Mucosa of rectum (tissue), 2 donors: ENCODE results near the gene PLCB3.
A peak's percentile ranks its signal among the peaks of the same experiment; 100 is the strongest.
"Not testable (repeated sequence)": the region's sequence is repeated elsewhere in the genome, so short reads cannot be mapped to it uniquely, and the experiment has no call there.

ENCODE experiments used
- H3K27ac ChIP-seq, 2 donors: one replicate each; pipeline ENCODE4 v1.7.0; 2013; ENCODE audit warnings: inconsistent platforms in 2 of 2, low read depth in 2 of 2, low read length in 2 of 2
- H3K27me3 ChIP-seq, 2 donors: one replicate each; pipeline ENCODE4 v1.7.0; 2013; ENCODE audit warnings: low read length in 2 of 2; ENCODE audit not compliant: control insufficient read depth in 2 of 2, insufficient read depth in 2 of 2
- H3K36me3 ChIP-seq, 2 donors: one replicate each; pipeline ENCODE4 v1.7.0; 2013; ENCODE audit warnings: low read length in 2 of 2; ENCODE audit not compliant: control insufficient read depth in 2 of 2, insufficient read depth in 2 of 2
- H3K4me1 ChIP-seq, 2 donors: one replicate each; pipeline ENCODE4 v1.7.0; 2013; ENCODE audit warnings: low read length in 2 of 2, mild to moderate bottlenecking in 1 of 2; ENCODE audit not compliant: control insufficient read depth in 2 of 2, insufficient read depth in 2 of 2
- H3K4me3 ChIP-seq, 2 donors: one replicate each; pipeline ENCODE4 v1.7.0; 2013; ENCODE audit warnings: low read length in 2 of 2
- H3K9ac ChIP-seq, 2 donors: one replicate each; pipeline ENCODE4 v1.7.0; 2013; ENCODE audit warnings: low read length in 2 of 2, low read depth in 1 of 2, mild to moderate bottlenecking in 1 of 2
- H3K9me3 ChIP-seq, 2 donors: one replicate each; pipeline ENCODE4 v1.7.0; 2013; ENCODE audit warnings: low read length in 2 of 2; ENCODE audit not compliant: control insufficient read depth in 2 of 2
- donor health status: healthy.
- donor health status: Normal muscosa, but diverticular disease.

Gene PLCB3

DNA sequence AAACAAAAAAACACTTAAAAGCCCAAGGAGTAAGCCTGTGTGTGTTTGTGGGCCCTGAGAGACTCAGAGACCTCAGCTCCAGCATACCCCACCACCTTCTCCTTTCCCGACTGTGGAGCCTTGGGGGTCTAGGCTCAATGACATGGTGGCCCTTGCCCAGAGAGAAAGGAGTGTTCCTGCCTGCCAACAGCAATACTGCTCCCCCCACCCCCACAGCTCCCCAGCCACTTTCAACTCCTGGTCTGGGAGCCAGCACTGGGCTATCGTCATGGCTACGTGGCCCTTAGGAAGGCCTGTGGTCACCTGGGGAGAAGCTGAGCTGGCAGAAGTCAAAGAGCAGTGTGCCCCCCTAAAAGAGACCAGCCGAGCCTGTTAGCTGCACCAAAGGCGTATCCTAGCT is 7.2 kb upstream of the PLCB3 start:
- no peak overlapping the region for H3K27ac ChIP-seq
- peaks cover 44 to 50% of the 10 kb centered on the region in 2 donors for H3K4me1 ChIP-seq
- H3K27me3 ChIP-seq, result no peaks in the 10 kb centered on the region
- H3K9me3 ChIP-seq, result no peaks in the 10 kb centered on the region
- no peak overlapping the region for H3K9ac ChIP-seq
- H3K36me3 ChIP-seq, result peaks cover 7 to 8% of the 10 kb centered on the region in 2 donors
- H3K4me3 ChIP-seq, result no peak overlapping the region

GRCh38 chr11:64244966-64245365 is 6.4 kb upstream of the PLCB3 start:
- Histone ChIP-seq H3K9me3 (no peaks in the 10 kb centered on the region), H3K27me3 (no peaks in the 10 kb centered on the region), H3K4me1 (peaks cover 37 to 43% of the 10 kb centered on the region in 2 donors), H3K36me3 (peaks cover 7 to 8% of the 10 kb centered on the region in 2 donors), H3K9ac (peak overlapping the region; percentile 84), H3K4me3 (peak overlapping the region; percentile 91), H3K27ac (peak overlapping the region; percentile 93)

DNA sequence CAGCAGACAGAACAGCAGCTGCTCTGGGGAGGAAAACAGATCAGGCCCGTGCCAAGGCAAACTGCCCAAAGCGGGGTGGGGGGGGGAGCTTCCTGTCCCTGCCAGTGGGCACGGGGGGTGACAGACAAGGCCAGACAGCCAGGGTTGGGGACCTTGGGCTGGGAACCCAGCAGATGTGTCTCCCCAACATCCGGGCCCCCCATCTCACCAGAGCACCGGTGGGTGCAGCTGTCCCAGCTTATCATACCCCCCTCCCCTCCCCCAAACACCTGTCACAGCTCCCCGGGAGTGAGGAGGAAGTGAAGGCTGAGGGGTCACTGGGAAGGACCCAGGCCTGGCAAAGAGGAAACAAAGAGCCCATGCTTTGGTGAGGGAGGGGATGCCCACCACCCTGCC is 5.9 kb upstream of the PLCB3 start:
- Histone ChIP-seq H3K4me3 (peak overlapping the region; percentile 91), H3K36me3 (peaks cover 7 to 8% of the 10 kb centered on the region in 2 donors), H3K9ac (peak overlapping the region; percentile 84), H3K27ac (peak overlapping the region; percentile 93), H3K4me1 (peaks cover 32 to 39% of the 10 kb centered on the region in 2 donors), H3K9me3 (no peaks in the 10 kb centered on the region), H3K27me3 (no peaks in the 10 kb centered on the region)

DNA sequence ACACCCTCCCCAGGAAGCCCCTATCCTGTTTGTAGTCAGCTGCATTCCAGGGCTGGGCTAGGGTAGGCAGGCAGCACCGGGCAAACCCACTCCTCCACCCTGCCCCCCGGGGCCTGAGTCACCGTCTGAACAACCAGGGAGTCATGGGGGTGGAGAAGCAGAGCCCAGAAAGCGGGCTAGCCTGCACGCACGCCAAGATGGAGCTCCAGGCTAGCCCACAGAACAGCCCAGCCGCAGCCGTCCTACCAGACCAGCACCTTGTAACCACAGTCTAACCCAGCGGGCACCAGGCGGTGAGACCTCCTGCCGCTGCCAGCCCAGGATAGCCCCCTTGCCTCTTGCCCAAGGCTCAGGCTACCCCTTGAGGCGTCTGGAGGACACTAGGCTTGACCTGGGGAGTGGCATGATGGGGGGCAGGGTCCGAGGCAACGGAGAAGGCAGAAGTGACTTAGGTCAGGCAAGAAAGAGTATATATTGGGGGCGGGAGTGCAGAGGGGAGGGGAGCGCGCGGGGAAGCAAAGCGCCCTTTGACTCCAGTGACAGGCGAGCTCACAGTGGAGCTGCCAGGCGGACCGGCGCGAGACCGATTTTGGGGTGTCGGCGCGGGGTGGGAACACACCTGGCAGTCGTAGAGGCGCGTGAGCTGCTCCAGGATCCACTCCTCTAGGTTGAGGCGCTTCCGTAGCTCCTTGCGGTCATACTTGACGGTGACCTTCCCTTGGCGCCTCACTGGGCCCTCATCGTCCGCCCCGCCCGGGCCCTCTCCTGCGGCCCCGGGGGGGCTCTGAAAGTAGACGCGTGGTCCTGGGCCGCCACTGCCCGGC is 5.3 kb upstream of the PLCB3 start:
- no peaks in the 10 kb centered on the region for H3K9me3 ChIP-seq

GRCh38 chr11:64246621-64246870 is 4.8 kb upstream of the PLCB3 start:
- not testable (repeated sequence) for H3K36me3 ChIP-seq, H3K27me3 ChIP-seq, H3K9me3 ChIP-seq
- Histone ChIP-seq H3K4me3 (peak overlapping the region; percentile 91), H3K9ac (peak overlapping the region in 1 of 2 donors; percentile 84), H3K4me1 (peaks cover 37 to 43% of the 10 kb centered on the region in 2 donors), H3K27ac (peak overlapping the region; percentile 93 to 95)

More for the DNA sequence above, 5.3 kb upstream of the PLCB3 start:
- peak overlapping the region; percentile 93 for H3K27ac ChIP-seq
- H3K4me1 ChIP-seq, result peaks cover 36 to 41% of the 10 kb centered on the region in 2 donors
- peak overlapping the region; percentile 84 for H3K9ac ChIP-seq
- peaks cover 7 to 8% of the 10 kb centered on the region in 2 donors for H3K36me3 ChIP-seq
- no peaks in the 10 kb centered on the region for H3K27me3 ChIP-seq
- peak overlapping the region; percentile 91 for H3K4me3 ChIP-seq

- Histone ChIP-seq H3K9ac (peak within 1 kb of the TSS; percentile 86 to 89), H3K27me3 (no peaks in the 10 kb centered on the region), H3K4me3 (peak within 1 kb of the TSS; percentile 95 to 97), H3K36me3 (peaks cover 7 to 8% of the 10 kb centered on the region in 2 donors), H3K27ac (peak within 1 kb of the TSS; percentile 93 to 95), H3K9me3 (no peaks in the 10 kb centered on the region), H3K4me1 (peaks cover 38 to 44% of the 10 kb centered on the region in 2 donors)
Measured at GRCh38 chr11:64246871-64247728, 4.2 kb upstream of the PLCB3 start, which contains the start of gene PPP1R14B. Gene PPP1R14B (minus strand): TSS chr11:64246943. CDS start chr11:64246673, 270 bp downstream.

GRCh38 chr11:64247729-64248531 is 3.4 kb upstream of the PLCB3 start:
- no peaks in the 10 kb centered on the region for H3K9me3 ChIP-seq
- peak overlapping the region; percentile 92 to 95 for H3K27ac ChIP-seq
- peaks cover 35 to 42% of the 10 kb centered on the region in 2 donors for H3K4me1 ChIP-seq
- H3K27me3 ChIP-seq, result no peaks in the 10 kb centered on the region
- peak overlapping the region; percentile 86 to 89 for H3K9ac ChIP-seq
- peaks cover 7% of the 10 kb centered on the region in 2 donors for H3K36me3 ChIP-seq
- H3K4me3 ChIP-seq, result peak overlapping the region; percentile 95 to 97

DNA sequence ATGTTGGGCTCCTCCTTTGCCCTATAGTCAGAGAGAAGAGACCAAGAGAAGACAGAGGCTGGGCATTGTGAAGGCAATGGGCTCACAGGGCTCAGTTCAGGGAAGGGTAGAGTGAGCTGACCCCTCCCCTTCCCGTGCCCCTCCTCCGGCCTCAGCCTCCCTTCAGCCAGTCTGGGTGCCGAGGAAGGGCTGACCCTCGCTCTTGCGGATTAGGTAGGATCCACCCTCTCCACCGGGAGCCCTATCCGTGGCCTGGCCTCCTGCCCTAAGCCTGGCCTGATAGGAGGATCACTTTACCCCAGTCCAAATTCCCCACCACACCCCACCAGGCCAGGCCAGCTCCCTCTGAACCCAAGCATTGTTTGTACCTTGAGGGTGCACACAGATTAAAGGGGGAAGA is 2.8 kb upstream of the PLCB3 start:
- Histone ChIP-seq H3K27me3 (no peaks in the 10 kb centered on the region), H3K27ac (no peak overlapping the region), H3K4me3 (no peak overlapping the region), H3K4me1 (peaks cover 38 to 42% of the 10 kb centered on the region in 2 donors), H3K9me3 (no peaks in the 10 kb centered on the region), H3K36me3 (peaks cover 1 to 2% of the 10 kb centered on the region in 2 donors), H3K9ac (no peak overlapping the region)

GRCh38 chr11:64249038-64249437 is 2.3 kb upstream of the PLCB3 start:
- Histone ChIP-seq H3K9ac (no peak overlapping the region), H3K4me1 (peaks cover 41 to 42% of the 10 kb centered on the region in 2 donors), H3K9me3 (no peaks in the 10 kb centered on the region), H3K27ac (no peak overlapping the region), H3K27me3 (no peaks in the 10 kb centered on the region), H3K36me3 (no peaks in the 10 kb centered on the region), H3K4me3 (no peak overlapping the region)
